ENCODE measurements around the gene SPDYE2B. TPM values are rescaled to one million over a fixed set of nuclear protein-coding genes. Genes with fewer than 3 reads are reported as not detected.
"Not testable (repeated sequence)": the region's sequence is repeated elsewhere in the genome, so short reads cannot be mapped to it uniquely, and the experiment has no call there.

Gene SPDYE2B
- polyA plus RNA-seq (ENCODE audit: low read depth in 6 of 6) = under 1 TPM in 3 of 6 donors, not detected in 3; 0.30 to 0.43 (median 0.42) TPM

DNA sequence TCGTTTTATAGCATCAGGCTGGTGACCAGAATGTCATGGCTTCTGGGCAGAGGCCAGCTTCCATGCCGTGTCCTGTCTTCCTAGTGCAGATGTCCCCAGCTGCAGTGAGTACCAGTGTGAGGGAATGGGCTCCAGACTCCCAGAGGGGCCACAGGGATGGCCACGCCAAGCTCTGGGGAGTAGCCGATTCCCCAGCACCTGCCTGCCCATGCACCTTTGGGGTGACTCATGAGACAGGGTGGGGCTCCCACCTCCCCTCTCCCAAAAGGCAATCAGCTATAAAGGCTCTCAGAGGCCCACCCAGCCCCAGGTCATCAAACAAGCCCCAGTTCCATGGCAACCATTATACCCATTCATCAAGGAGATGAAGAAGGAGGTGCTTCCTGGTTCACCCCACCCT, at the start of gene SPDYE2B:
TSS of gene SPDYE2B (plus strand) at position 396 of the 400 bp plus-strand sequence. CDS start 2,030 bp downstream, outside the sequence.
- H3K36me3 Mint-ChIP-seq = not testable (repeated sequence)

DNA sequence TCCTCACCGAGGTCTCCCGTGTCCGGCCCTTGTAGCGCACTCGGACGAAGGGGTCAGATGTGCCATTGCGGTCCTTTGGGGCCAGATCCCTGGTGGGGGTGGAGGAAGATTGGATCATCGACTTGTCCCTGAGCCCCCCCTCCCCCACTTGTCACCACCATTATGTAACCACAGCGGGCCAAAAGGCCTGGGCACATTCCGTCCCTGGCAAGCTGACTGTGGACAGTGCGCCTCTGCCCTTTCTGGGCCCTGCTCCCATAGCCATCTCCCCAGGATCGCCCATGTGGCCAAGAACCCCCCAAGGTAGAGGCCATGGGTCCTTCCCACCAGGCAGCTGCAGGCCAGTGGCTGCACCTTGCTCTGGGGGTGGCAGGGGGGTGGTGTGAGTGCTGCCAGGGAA, 47.8 kb upstream of the SPDYE2B start:
- ATAC-seq (ENCODE audit: low read depth in 2 of 2); DNase-seq; H3K27me3 Mint-ChIP-seq; H3K36me3 Mint-ChIP-seq; H3K27ac Mint-ChIP-seq; H3K9me3 Mint-ChIP-seq; H3K4me3 Mint-ChIP-seq; H3K4me1 Mint-ChIP-seq: not testable (repeated sequence)

More for the DNA sequence above, at the start of gene SPDYE2B:
- not testable (repeated sequence) for H3K4me1 Mint-ChIP-seq; DNase-seq; ATAC-seq (ENCODE audit: low read depth in 2 of 2); H3K9me3 Mint-ChIP-seq; H3K27ac Mint-ChIP-seq; H3K4me3 Mint-ChIP-seq; H3K27me3 Mint-ChIP-seq

- H3K4me1 Mint-ChIP-seq; H3K9me3 Mint-ChIP-seq; H3K4me3 Mint-ChIP-seq; H3K27me3 Mint-ChIP-seq; DNase-seq; H3K27ac Mint-ChIP-seq; H3K36me3 Mint-ChIP-seq; ATAC-seq (ENCODE audit: low read depth in 2 of 2): not testable (repeated sequence)
Observed at GRCh38 chr7:102604431-102605145, 45.5 kb upstream of the SPDYE2B start.

DNA sequence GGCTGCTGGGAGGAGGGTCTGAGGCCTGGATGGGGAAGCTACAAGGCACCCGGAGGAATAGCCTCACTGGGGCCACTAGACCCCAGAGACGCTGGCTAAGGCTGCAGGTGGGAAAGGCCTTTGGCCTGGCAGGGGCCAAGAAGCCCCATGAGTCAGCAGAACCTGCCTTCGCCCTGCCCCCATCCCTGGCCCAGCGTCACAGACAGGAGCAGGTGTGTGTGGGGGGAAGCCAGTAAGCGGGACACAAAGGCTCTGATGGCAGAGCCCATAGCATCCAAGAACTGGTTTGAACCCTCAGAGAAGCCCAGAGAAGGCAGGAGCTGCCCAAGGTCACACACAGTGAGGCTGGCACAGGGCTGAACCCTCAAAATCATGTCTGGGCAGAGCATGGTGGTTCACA, 43.3 kb upstream of the SPDYE2B start:
- not testable (repeated sequence) for H3K9me3 Mint-ChIP-seq; H3K4me3 Mint-ChIP-seq; ATAC-seq (ENCODE audit: low read depth in 2 of 2); H3K4me1 Mint-ChIP-seq; DNase-seq; H3K36me3 Mint-ChIP-seq; H3K27me3 Mint-ChIP-seq; H3K27ac Mint-ChIP-seq

DNA sequence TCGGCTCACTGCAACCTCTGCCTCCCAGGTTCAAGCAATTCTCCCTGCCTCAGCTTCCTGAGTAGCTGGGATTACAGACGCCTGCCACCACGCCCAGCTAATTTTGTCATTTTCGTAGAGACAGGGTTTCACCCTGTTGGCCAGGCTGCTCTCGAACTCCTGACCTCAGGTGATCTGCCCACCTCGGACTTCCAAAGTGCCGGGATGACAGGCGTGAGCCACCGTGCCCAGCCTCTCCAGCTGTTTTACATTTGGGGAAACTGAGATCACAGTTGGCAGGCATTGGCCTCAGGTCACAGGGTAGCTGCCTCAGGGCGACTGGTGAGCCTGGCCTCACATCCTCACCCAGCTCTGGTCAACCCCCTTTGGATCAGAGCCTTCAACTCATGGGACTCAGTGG, 40.4 kb upstream of the SPDYE2B start:
- ATAC-seq (ENCODE audit: low read depth in 2 of 2) = not testable (repeated sequence)

GRCh38 chr7:102610441-102610840, 39.7 kb upstream of the SPDYE2B start:
- H3K4me3 Mint-ChIP-seq = peak overlapping the region in 2 of 8 donors; percentile 40 to 41
- not testable (repeated sequence) for H3K27ac Mint-ChIP-seq; ATAC-seq (ENCODE audit: low read depth in 2 of 2); H3K36me3 Mint-ChIP-seq; H3K9me3 Mint-ChIP-seq; DNase-seq; H3K4me1 Mint-ChIP-seq; H3K27me3 Mint-ChIP-seq

More for the DNA sequence above, 40.4 kb upstream of the SPDYE2B start:
- not testable (repeated sequence) for H3K27me3 Mint-ChIP-seq, H3K4me1 Mint-ChIP-seq, H3K36me3 Mint-ChIP-seq, H3K9me3 Mint-ChIP-seq, H3K27ac Mint-ChIP-seq, H3K4me3 Mint-ChIP-seq, DNase-seq

DNA sequence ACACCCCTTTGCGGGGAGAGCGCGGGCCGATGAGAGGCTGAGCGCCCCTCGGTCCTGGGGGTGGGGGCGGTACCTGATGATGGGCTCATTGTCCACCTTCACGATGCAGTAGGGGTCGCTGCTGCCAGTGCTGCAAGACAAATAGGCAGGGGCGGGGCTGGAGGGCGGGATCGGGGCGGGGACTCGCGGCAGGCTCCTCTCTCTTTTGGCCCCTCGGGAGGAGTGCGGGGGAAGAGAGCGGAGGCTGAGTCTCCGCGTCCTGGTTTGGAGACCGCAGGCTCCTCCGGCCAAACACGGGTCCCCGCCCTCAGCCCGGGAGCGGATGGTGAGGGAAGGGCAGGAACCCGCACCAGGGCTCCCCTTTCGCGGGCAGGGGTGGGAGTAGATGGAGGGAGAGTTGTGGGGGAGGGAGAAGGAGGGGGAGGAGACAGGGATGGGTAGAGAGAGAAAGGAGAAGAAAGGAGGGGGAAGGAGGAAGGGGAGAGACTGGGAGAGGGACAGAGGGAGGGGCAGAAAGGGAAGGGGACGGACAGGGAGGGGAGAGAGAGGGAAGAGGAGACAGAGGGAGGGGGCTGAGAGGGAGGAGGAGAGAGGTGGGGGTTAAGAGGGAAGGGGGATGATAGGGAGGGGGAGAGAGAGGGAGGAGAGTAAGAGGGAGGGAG, 39.0 kb upstream of the SPDYE2B start:
- ATAC-seq (ENCODE audit: low read depth in 2 of 2) = peak; percentile 58 to 63
- not testable (repeated sequence) for H3K9me3 Mint-ChIP-seq, H3K27ac Mint-ChIP-seq, DNase-seq, H3K4me3 Mint-ChIP-seq, H3K4me1 Mint-ChIP-seq, H3K36me3 Mint-ChIP-seq, H3K27me3 Mint-ChIP-seq

DNA sequence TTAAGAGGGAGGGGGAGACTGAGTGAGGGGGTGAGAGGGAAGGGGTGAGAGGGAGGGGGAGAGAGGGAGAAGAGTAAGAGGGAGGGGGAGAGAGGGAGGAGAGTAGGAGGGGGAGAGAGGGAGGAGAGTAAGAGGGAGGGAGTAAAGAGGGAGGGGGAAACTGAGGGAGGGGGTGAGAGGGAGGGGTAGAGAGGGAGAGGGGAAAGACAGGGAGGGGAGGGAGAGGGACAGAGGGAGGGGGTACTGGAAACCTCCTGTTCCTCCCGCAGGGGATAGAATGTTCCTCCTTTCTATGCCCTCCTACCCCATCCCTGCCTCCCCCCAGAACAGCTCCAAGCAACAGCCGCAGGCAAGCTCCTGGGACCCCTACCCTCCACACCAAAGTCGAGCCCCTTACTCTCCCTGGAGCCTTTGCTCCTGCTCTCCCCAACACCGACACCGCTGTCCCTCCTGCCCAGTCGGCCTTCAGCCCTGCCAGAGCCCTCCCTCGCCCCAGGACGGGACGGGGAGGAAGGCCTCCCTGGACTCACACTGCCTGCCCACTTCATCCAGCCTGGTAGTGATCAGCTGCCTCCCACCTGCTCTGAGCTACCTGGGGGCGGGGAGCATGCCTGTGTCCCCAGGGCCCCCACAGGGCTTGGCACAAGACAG, 38.3 kb upstream of the SPDYE2B start:
- not testable (repeated sequence) for H3K36me3 Mint-ChIP-seq; H3K27me3 Mint-ChIP-seq; ATAC-seq (ENCODE audit: low read depth in 2 of 2); H3K9me3 Mint-ChIP-seq; H3K27ac Mint-ChIP-seq; DNase-seq; H3K4me1 Mint-ChIP-seq
- H3K4me3 Mint-ChIP-seq = peak overlapping the region in 2 of 8 donors; percentile 48 to 63

- DNase-seq, H3K9me3 Mint-ChIP-seq, H3K27ac Mint-ChIP-seq, H3K4me1 Mint-ChIP-seq, H3K27me3 Mint-ChIP-seq, H3K36me3 Mint-ChIP-seq, H3K4me3 Mint-ChIP-seq: not testable (repeated sequence)
- ATAC-seq (ENCODE audit: low read depth in 2 of 2) = peak in 1 of 2 donors; percentile 12
Observed at GRCh38 chr7:102613575-102614345, 36.4 kb upstream of the SPDYE2B start.

DNA sequence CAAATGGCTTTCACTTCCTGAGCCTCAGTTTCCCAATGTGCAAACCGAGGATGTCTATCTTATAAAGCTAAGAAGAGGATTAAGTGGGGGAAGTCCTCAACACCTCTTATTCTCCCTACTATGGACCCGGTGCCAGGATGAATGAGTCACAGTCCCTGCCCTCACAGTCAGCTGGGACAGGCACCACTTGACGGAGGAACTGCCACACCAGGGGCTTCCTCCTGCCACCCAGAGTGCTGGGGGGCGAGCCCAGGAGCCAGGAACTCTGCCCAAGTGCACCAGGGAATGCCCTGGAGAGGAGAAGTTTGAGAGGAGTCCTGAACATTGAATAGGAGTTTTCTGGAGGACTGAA, 35.8 kb upstream of the SPDYE2B start:
- H3K4me3 Mint-ChIP-seq; H3K27me3 Mint-ChIP-seq; H3K27ac Mint-ChIP-seq; ATAC-seq (ENCODE audit: low read depth in 2 of 2); H3K9me3 Mint-ChIP-seq; H3K36me3 Mint-ChIP-seq; DNase-seq; H3K4me1 Mint-ChIP-seq: not testable (repeated sequence)

- H3K4me1 Mint-ChIP-seq; H3K27me3 Mint-ChIP-seq; H3K27ac Mint-ChIP-seq; ATAC-seq (ENCODE audit: low read depth in 2 of 2); H3K4me3 Mint-ChIP-seq; DNase-seq; H3K36me3 Mint-ChIP-seq; H3K9me3 Mint-ChIP-seq: not testable (repeated sequence)
Observed at GRCh38 chr7:102614873-102615272, 35.2 kb upstream of the SPDYE2B start.

DNA sequence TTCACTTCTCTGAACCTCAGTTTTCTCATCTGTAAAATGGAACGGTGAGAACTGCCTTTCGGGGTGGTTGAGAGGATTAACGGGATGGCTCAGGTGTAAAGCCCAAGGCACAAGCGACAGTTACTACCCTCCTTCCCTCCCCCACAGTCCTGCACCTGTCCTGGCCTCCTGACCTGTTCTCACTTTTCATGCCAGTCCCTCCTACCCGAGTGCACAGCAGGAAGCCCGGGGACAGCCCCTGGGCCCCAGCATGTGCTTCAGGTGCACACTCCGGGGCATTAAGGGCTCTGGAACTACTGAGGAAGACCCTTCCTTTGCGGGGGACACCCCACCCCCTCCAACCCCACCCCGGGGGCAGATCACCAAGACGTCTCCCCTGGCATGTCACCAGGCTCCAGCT, 34.2 kb upstream of the SPDYE2B start:
- DNase-seq, H3K4me3 Mint-ChIP-seq, H3K36me3 Mint-ChIP-seq, H3K27ac Mint-ChIP-seq, H3K9me3 Mint-ChIP-seq, H3K27me3 Mint-ChIP-seq, H3K4me1 Mint-ChIP-seq: not testable (repeated sequence)
- ATAC-seq (ENCODE audit: low read depth in 2 of 2) = peak; percentile 24 to 29

DNA sequence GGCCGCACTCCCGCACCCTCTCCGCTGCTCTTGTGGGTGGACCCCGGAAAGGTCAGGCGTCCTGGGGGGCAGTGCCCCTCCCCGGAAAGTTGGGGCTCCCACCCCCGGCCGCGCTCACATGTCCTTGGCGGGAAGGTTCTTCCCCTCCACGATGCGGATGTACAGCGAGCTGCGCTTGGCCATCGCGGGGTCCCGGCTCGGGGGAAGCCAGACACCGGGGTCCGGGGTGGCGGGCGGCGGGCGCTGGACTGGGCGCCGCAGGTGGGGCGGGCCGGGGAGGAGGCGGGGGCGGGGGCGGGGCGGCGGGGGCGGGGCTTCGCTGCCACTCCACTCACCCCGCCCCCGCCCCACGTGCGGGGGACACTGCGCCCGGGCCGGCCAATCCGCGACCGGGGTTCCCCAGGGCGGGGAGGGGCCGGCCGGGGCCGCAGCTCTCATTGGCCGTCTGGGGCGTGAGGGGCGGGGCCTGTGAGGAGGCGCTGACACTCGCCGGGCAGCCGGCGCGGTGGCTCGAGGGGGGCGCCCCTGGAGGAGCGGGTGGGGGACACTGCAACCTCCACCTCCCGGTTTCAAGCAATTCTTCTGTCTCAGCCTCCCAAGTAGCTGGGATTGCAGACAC, 33.5 kb upstream of the SPDYE2B start, which contains the start of gene RASA4:
TSS of gene RASA4 (minus strand) at position 250 of the 619 bp plus-strand sequence. CDS start at position 183, 67 bp downstream.
- ATAC-seq (ENCODE audit: low read depth in 2 of 2) = peak; percentile 88
- H3K27me3 Mint-ChIP-seq, H3K4me1 Mint-ChIP-seq, H3K9me3 Mint-ChIP-seq, H3K36me3 Mint-ChIP-seq: not testable (repeated sequence)
- Mint-ChIP-seq H3K27ac (peak within 1 kb of the TSS in 1 of 6 donors; percentile 81), H3K4me3 (peak within 1 kb of the TSS in 6 of 8 donors; percentile 3 to 73 (median 52))
- peak; percentile 42 for DNase-seq
